Gastroesophageal sphincter (tissue), 3 donors: ENCODE data around the gene STUM.

Experiments
- POLR2A ChIP-seq, 2 donors: fragments of 450-650 bp; IDR thresholded peaks; one replicate each; pipeline ENCODE4 v1.6.1; 2017; ENCODE audit warnings: antibody characterized with exemption in 2 of 2, mild to moderate bottlenecking in 2 of 2, moderate library complexity in 1 of 2
- POLR2AphosphoS5 ChIP-seq: sonication (generic); formaldehyde crosslinking; IDR thresholded peaks from one replicate; pipeline ENCODE4 v1.6.1; 2017; ENCODE audit warnings: antibody characterized with exemption
- TF ChIP-seq, protein P1 (sequence below), 4 experiments: fragments of 200-600 bp in 2 of 4; fragments of 450-650 bp in 2 of 4; sonication (generic) in 1 of 4; IDR thresholded peaks; one replicate each; pipeline ENCODE4 v1.5.1; 2017 to 2019; ENCODE audit warnings: antibody characterized with exemption in 4 of 4, mild to moderate bottlenecking in 2 of 4, moderate library complexity in 2 of 4

DNA sequence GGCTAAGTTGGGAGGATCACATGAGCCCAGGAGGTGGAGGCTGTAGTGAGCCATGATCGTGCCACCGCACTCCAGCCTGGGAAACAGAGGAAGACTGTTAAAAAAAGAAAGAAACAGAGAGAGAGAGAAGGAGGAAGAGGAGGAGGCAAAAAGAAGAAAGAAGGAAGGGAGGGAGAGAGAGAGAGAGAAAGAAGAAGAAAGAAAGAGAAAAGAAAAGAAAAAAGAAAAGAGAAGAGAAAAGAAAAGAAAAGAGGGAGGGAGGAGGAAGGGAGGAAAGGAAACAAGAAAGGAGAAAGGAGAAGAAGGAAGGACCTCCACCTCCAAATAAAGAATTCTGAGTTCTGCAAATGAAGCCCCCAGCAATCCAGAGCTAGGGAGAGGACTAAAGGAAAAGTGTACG is 82.0 kb downstream of the STUM start:
- TF ChIP-seq, protein P1, sequence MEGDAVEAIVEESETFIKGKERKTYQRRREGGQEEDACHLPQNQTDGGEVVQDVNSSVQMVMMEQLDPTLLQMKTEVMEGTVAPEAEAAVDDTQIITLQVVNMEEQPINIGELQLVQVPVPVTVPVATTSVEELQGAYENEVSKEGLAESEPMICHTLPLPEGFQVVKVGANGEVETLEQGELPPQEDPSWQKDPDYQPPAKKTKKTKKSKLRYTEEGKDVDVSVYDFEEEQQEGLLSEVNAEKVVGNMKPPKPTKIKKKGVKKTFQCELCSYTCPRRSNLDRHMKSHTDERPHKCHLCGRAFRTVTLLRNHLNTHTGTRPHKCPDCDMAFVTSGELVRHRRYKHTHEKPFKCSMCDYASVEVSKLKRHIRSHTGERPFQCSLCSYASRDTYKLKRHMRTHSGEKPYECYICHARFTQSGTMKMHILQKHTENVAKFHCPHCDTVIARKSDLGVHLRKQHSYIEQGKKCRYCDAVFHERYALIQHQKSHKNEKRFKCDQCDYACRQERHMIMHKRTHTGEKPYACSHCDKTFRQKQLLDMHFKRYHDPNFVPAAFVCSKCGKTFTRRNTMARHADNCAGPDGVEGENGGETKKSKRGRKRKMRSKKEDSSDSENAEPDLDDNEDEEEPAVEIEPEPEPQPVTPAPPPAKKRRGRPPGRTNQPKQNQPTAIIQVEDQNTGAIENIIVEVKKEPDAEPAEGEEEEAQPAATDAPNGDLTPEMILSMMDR (IDR thresholded peaks at IDR 0.05) = no peak
- TF ChIP-seq POLR2A (IDR thresholded peaks at IDR 0.05) = no peak
- TF ChIP-seq POLR2AphosphoS5 = no peak
